ENCODE measurements around the gene WNT3A. TPM values are rescaled to one million over a fixed set of nuclear protein-coding genes. Genes with fewer than 3 reads are reported as not detected.

The WNT3A gene
- total RNA-seq, 1 experiment from 2014 or later = not detected

DNA sequence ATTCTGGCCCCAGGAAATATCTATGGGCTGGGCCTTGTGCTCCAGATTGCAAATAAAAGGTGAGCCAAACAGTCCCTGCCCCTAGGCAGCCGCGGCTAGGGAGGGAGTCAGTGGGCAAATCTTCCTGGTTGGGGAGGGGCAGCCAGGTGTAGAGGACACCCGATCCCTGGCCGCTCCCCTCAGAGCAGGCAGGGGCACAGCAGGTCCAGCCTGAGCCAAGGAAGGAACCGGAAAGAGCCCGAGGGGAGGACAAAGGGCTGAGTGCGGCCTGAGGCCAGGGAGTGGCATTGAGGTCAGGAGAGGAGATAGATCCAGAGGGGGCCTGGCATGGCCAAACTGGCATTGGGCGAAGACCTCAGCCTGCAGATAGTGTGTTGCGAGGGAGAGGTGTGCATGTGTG lies 39.1 kb downstream of the WNT3A start:
- Mint-ChIP-seq H3K9me3 (ENCODE audit: low read depth, unreplicated experiment) (no peaks in the 10 kb centered on the region), H3K27ac (ENCODE audit: unreplicated experiment) (no peak overlapping the region), H3K4me3 (ENCODE audit: low read depth, unreplicated experiment) (no peak overlapping the region), H3K27me3 (ENCODE audit: unreplicated experiment) (peaks cover 50% of the 10 kb centered on the region), H3K36me3 (ENCODE audit: insufficient read depth, unreplicated experiment) (no peaks in the 10 kb centered on the region), H3K4me1 (ENCODE audit: low read depth, unreplicated experiment) (peaks cover 10% of the 10 kb centered on the region)
- no peak for DNase-seq
- intact Hi-C loops (cut with micrococcal nuclease; ENCODE audit: unreplicated experiment) = no loop called here
- CTCF ChIA-PET = no interaction called here
- TF ChIP-seq, protein P1, sequence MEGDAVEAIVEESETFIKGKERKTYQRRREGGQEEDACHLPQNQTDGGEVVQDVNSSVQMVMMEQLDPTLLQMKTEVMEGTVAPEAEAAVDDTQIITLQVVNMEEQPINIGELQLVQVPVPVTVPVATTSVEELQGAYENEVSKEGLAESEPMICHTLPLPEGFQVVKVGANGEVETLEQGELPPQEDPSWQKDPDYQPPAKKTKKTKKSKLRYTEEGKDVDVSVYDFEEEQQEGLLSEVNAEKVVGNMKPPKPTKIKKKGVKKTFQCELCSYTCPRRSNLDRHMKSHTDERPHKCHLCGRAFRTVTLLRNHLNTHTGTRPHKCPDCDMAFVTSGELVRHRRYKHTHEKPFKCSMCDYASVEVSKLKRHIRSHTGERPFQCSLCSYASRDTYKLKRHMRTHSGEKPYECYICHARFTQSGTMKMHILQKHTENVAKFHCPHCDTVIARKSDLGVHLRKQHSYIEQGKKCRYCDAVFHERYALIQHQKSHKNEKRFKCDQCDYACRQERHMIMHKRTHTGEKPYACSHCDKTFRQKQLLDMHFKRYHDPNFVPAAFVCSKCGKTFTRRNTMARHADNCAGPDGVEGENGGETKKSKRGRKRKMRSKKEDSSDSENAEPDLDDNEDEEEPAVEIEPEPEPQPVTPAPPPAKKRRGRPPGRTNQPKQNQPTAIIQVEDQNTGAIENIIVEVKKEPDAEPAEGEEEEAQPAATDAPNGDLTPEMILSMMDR (IDR thresholded peaks at IDR 0.05; ENCODE audit: unreplicated experiment) = no peak
- BruUV-seq (replicated peaks) = no TSS peak

DNA sequence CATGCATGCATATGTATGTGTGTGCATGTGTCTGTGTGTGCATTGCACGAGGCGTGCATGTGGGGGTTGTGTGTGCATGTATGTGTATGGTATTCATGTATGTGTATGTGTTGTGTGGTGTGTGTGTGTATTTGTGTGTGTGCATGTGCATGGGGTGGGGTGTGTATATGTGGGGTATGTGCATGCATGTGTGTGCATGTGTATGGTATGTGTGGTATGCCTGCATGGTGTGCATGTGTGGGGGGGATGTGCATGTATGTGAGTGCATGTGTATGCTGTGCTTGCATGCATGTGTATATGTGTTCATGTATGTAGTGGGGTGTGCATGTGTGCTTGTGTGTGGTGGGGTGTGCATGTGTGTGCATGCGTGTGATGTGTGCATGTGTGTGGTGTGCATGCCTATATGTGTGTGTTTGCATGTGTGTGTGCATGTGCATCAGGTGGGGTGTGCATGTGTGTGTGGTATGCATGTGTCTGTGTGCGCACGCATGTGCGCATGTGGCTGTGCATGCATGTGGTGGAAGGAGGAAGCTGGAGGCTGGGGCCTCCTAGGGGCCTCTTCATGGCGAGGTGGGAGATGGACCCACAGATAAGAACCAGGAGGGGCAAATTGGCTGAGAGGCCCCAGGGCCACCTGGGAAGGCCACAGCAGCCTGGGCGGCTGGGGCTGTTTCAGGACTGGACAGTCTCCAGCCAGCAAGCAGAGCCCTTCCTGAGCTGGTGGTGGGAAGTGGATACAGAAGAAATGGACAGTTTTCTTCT lies 39.8 kb downstream of the WNT3A start:
- Mint-ChIP-seq H3K4me3 (ENCODE audit: low read depth, unreplicated experiment) (no peak overlapping the region), H3K27ac (ENCODE audit: unreplicated experiment) (no peak overlapping the region), H3K36me3 (ENCODE audit: insufficient read depth, unreplicated experiment) (no peaks in the 10 kb centered on the region), H3K4me1 (ENCODE audit: low read depth, unreplicated experiment) (peaks cover 10% of the 10 kb centered on the region), H3K27me3 (ENCODE audit: unreplicated experiment) (peaks cover 57% of the 10 kb centered on the region), H3K9me3 (ENCODE audit: low read depth, unreplicated experiment) (no peaks in the 10 kb centered on the region)
- BruUV-seq (replicated peaks) = no TSS peak
- CTCF ChIA-PET = no interaction called here
- TF ChIP-seq, protein P1 (IDR thresholded peaks at IDR 0.05; ENCODE audit: unreplicated experiment) = no peak
- intact Hi-C loops (cut with micrococcal nuclease; ENCODE audit: unreplicated experiment) = no loop called here
- no peak for DNase-seq

DNA sequence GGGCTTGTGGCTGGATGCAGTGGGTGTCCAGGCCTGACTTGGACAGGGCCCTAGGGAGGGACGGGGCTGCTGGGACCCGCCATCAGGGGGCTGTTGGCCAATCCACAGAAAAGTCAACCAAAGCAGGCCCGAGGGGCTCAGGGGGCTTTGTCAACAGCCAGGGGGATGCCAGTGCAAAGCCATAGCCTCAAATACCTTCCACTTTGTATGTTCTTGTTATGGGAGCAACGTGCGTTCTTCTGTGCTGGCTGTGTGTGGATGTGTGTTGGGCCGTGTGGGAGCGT lies 40.3 kb downstream of the WNT3A start:
- intact Hi-C loops (cut with micrococcal nuclease; ENCODE audit: unreplicated experiment) = no loop called here
- H3K4me3 Mint-ChIP-seq (ENCODE audit: low read depth, unreplicated experiment) = no peak overlapping the region
- H3K27ac Mint-ChIP-seq (ENCODE audit: unreplicated experiment) = no peak overlapping the region
- H3K36me3 Mint-ChIP-seq (ENCODE audit: insufficient read depth, unreplicated experiment) = no peaks in the 10 kb centered on the region
- no peak for DNase-seq
- peaks cover 10% of the 10 kb centered on the region for H3K4me1 Mint-ChIP-seq (ENCODE audit: low read depth, unreplicated experiment)
- BruUV-seq (replicated peaks) = no TSS peak
- TF ChIP-seq, protein P1 (IDR thresholded peaks at IDR 0.05; ENCODE audit: unreplicated experiment) = no peak
- H3K27me3 Mint-ChIP-seq (ENCODE audit: unreplicated experiment) = peaks cover 62% of the 10 kb centered on the region
- H3K9me3 Mint-ChIP-seq (ENCODE audit: low read depth, unreplicated experiment) = no peaks in the 10 kb centered on the region
- CTCF ChIA-PET = no interaction called here

DNA sequence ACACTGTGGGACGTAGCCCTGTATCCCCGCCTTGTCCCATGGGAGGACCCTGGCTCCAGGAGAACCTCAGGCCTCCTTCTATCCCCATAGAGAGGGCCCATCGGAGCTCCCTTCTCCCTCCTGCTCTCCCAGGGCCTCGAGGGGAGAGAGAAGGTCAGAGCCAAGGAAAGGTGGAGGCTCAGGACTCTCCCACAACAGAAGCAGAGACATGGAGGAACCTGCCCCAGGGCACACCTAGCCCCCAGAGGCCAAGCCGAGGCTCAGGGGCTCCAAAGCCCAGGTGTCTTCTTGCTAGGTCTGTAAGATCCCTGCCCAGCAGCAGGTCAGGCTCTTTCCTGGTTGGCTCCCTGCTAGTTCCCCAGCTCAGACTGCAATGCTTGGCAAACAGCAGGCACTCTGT lies 41.3 kb downstream of the WNT3A start:
- no peak overlapping the region for H3K4me3 Mint-ChIP-seq (ENCODE audit: low read depth, unreplicated experiment)
- H3K4me1 Mint-ChIP-seq (ENCODE audit: low read depth, unreplicated experiment) = peaks cover 10% of the 10 kb centered on the region
- TF ChIP-seq, protein P1 (IDR thresholded peaks at IDR 0.05; ENCODE audit: unreplicated experiment) = no peak
- CTCF ChIA-PET = no interaction called here
- intact Hi-C loops (cut with micrococcal nuclease; ENCODE audit: unreplicated experiment) = no loop called here
- no TSS peak for BruUV-seq (replicated peaks)
- H3K27me3 Mint-ChIP-seq (ENCODE audit: unreplicated experiment) = peaks cover 72% of the 10 kb centered on the region
- no peaks in the 10 kb centered on the region for H3K9me3 Mint-ChIP-seq (ENCODE audit: low read depth, unreplicated experiment)
- DNase-seq = no peak
- no peak overlapping the region for H3K27ac Mint-ChIP-seq (ENCODE audit: unreplicated experiment)
- no peaks in the 10 kb centered on the region for H3K36me3 Mint-ChIP-seq (ENCODE audit: insufficient read depth, unreplicated experiment)

Data from Calu3 (cell line).